Measurements from ENCODE around the gene ATP13A2. TPM values are rescaled to one million over a fixed set of nuclear protein-coding genes. Genes with fewer than 3 reads are reported as not detected.

ATP13A2 gene
- 32.6 TPM for polyA plus RNA-seq (2013, experiment 1 of 2)
- 31.1 TPM for polyA plus RNA-seq (2013, experiment 2 of 2)

- peak within 1 kb of the TSS; percentile 74 for H3K23ac ChIP-seq (ENCODE audit: low read depth, low read length, poor library complexity)
- no peaks in the 10 kb centered on the region for H3K79me1 ChIP-seq (ENCODE audit: low read depth, low read length)
- H3K4me3 ChIP-seq (ENCODE audit: low read length in 2 of 2), result peak within 1 kb of the TSS; percentile 72 to 92
- peak within 1 kb of the TSS; percentile 87 for H3K14ac ChIP-seq (ENCODE audit: low read length)
- H3K4me1 ChIP-seq (ENCODE audit: control insufficient read depth in 2 of 2, insufficient read depth in 1 of 2, low read depth in 1 of 2, low read length in 2 of 2), result peaks cover 16 to 22% of the 10 kb centered on the region in 2 donors
- H2BK5ac ChIP-seq (ENCODE audit: low read length), result no peak within 1 kb of the TSS
- no peak within 1 kb of the TSS for H2BK120ac ChIP-seq (ENCODE audit: low read depth, low read length)
- H3K27ac ChIP-seq (replicated peaks; ENCODE audit: low read length), result no peak within 1 kb of the TSS
- peak within 1 kb of the TSS; percentile 20 for H2BK15ac ChIP-seq (ENCODE audit: low read length)
- H2AFZ ChIP-seq (ENCODE audit: low read length), result peak within 1 kb of the TSS; percentile 93
- no peak within 1 kb of the TSS for H4K91ac ChIP-seq (ENCODE audit: low read depth, low read length, poor library complexity)
- no peak within 1 kb of the TSS for H3K4ac ChIP-seq (ENCODE audit: low read length)
- H3K9me3 ChIP-seq (replicated peaks in 1 of 2; ENCODE audit: control insufficient read depth in 2 of 2, insufficient read depth in 1 of 2, low read depth in 1 of 2, low read length in 2 of 2), result no peaks in the 10 kb centered on the region
- no CpG with 5 or more reads among the region's 94 CpGs for WGBS, 2 donors (ENCODE audit: extremely low coverage in 2 of 2, insufficient read length in 2 of 2, insufficient replicate concordance in 1 of 2)
- peak; percentile 78 for DNase-seq (ENCODE audit: low spot score)
- H2AK5ac ChIP-seq (ENCODE audit: low read depth, low read length), result peak within 1 kb of the TSS; percentile 8
- peaks cover 0 to 3% (median 2%) of the 10 kb centered on the region in 3 experiments for H3K27me3 ChIP-seq (ENCODE audit: control insufficient read depth in 3 of 3, insufficient read depth in 3 of 3, low read depth in 1 of 3, low read length in 3 of 3)
- H4K8ac ChIP-seq (ENCODE audit: low read depth, low read length), result no peak within 1 kb of the TSS
- peak within 1 kb of the TSS; percentile 81 for H3K9ac ChIP-seq (ENCODE audit: low read depth, low read length, poor library complexity)
- peak within 1 kb of the TSS; percentile 84 for H3K4me2 ChIP-seq (ENCODE audit: insufficient read depth, low read length, poor library complexity, severe bottlenecking)
- peak within 1 kb of the TSS; percentile 86 for H3K18ac ChIP-seq (ENCODE audit: low read length)
- H3K36me3 ChIP-seq (replicated peaks in 1 of 2; ENCODE audit: control insufficient read depth in 2 of 2, insufficient read depth in 2 of 2, low read length in 2 of 2), result no peaks in the 10 kb centered on the region
- no peak within 1 kb of the TSS for H2BK12ac ChIP-seq (ENCODE audit: low read length)
Observed at GRCh38 chr1:17011439-17012307, at the start of gene ATP13A2. Gene ATP13A2 (minus strand): TSS chr1:17011928. CDS start chr1:17011738, 190 bp downstream.

GRCh38 chr1:17061486-17061885, 49.8 kb upstream of the ATP13A2 start:
- Histone ChIP-seq H3K36me3 (replicated peaks in 1 of 2; ENCODE audit: control insufficient read depth in 2 of 2, insufficient read depth in 2 of 2, low read length in 2 of 2) (no peaks in the 10 kb centered on the region), H3K14ac (ENCODE audit: low read length) (no peak overlapping the region), H3K23ac (ENCODE audit: low read depth, low read length, poor library complexity) (no peak overlapping the region), H3K9ac (ENCODE audit: low read depth, low read length, poor library complexity) (no peak overlapping the region), H2BK15ac (ENCODE audit: low read length) (no peak overlapping the region), H3K27ac (replicated peaks; ENCODE audit: low read length) (no peak overlapping the region), H3K18ac (ENCODE audit: low read length) (no peak overlapping the region), H2AK5ac (ENCODE audit: low read depth, low read length) (no peak overlapping the region), H2BK12ac (ENCODE audit: low read length) (no peak overlapping the region), H2BK5ac (ENCODE audit: low read length) (no peak overlapping the region), H3K4me2 (ENCODE audit: insufficient read depth, low read length, poor library complexity, severe bottlenecking) (no peak overlapping the region), H3K79me1 (ENCODE audit: low read depth, low read length) (no peaks in the 10 kb centered on the region), H3K4me1 (ENCODE audit: control insufficient read depth in 2 of 2, insufficient read depth in 1 of 2, low read depth in 1 of 2, low read length in 2 of 2) (peaks cover 7 to 14% of the 10 kb centered on the region in 2 donors), H3K4me3 (ENCODE audit: low read length in 2 of 2) (no peak overlapping the region), H2AFZ (ENCODE audit: low read length) (no peak overlapping the region), H3K27me3 (ENCODE audit: control insufficient read depth in 3 of 3, insufficient read depth in 3 of 3, low read depth in 1 of 3, low read length in 3 of 3) (peaks cover 0 to 5% (median 0%) of the 10 kb centered on the region in 3 experiments), H4K91ac (ENCODE audit: low read depth, low read length, poor library complexity) (no peak overlapping the region), H3K4ac (ENCODE audit: low read length) (no peak overlapping the region), H3K9me3 (replicated peaks in 1 of 2; ENCODE audit: control insufficient read depth in 2 of 2, insufficient read depth in 1 of 2, low read depth in 1 of 2, low read length in 2 of 2) (no peaks in the 10 kb centered on the region), H2BK120ac (ENCODE audit: low read depth, low read length) (no peak overlapping the region), H4K8ac (ENCODE audit: low read depth, low read length) (no peak overlapping the region)
- WGBS, 2 donors (ENCODE audit: extremely low coverage in 2 of 2, insufficient read length in 2 of 2, insufficient replicate concordance in 1 of 2), result no CpG with 5 or more reads among the region's 3 CpGs
- no peak for DNase-seq (ENCODE audit: low spot score)

GRCh38 chr1:17060306-17060749, 48.6 kb upstream of the ATP13A2 start:
- no peaks in the 10 kb centered on the region for H3K79me1 ChIP-seq (ENCODE audit: low read depth, low read length)
- H2BK120ac ChIP-seq (ENCODE audit: low read depth, low read length), result no peak overlapping the region
- no peak overlapping the region for H3K4me2 ChIP-seq (ENCODE audit: insufficient read depth, low read length, poor library complexity, severe bottlenecking)
- peaks cover 0 to 5% (median 0%) of the 10 kb centered on the region in 3 experiments for H3K27me3 ChIP-seq (ENCODE audit: control insufficient read depth in 3 of 3, insufficient read depth in 3 of 3, low read depth in 1 of 3, low read length in 3 of 3)
- H3K4me3 ChIP-seq (ENCODE audit: low read length in 2 of 2), result no peak overlapping the region
- peak overlapping the region; percentile 37 for H2AFZ ChIP-seq (ENCODE audit: low read length)
- H3K36me3 ChIP-seq (replicated peaks in 1 of 2; ENCODE audit: control insufficient read depth in 2 of 2, insufficient read depth in 2 of 2, low read length in 2 of 2), result no peaks in the 10 kb centered on the region
- H3K23ac ChIP-seq (ENCODE audit: low read depth, low read length, poor library complexity), result no peak overlapping the region
- H3K14ac ChIP-seq (ENCODE audit: low read length), result no peak overlapping the region
- no peak overlapping the region for H2BK5ac ChIP-seq (ENCODE audit: low read length)
- H2BK12ac ChIP-seq (ENCODE audit: low read length), result no peak overlapping the region
- no peak overlapping the region for H2BK15ac ChIP-seq (ENCODE audit: low read length)
- WGBS, 2 donors (ENCODE audit: extremely low coverage in 2 of 2, insufficient read length in 2 of 2, insufficient replicate concordance in 1 of 2), result no CpG with 5 or more reads among the region's 11 CpGs
- no peak overlapping the region for H3K27ac ChIP-seq (replicated peaks; ENCODE audit: low read length)
- H4K8ac ChIP-seq (ENCODE audit: low read depth, low read length), result no peak overlapping the region
- H3K4ac ChIP-seq (ENCODE audit: low read length), result no peak overlapping the region
- no peak overlapping the region for H4K91ac ChIP-seq (ENCODE audit: low read depth, low read length, poor library complexity)
- no peaks in the 10 kb centered on the region for H3K9me3 ChIP-seq (replicated peaks in 1 of 2; ENCODE audit: control insufficient read depth in 2 of 2, insufficient read depth in 1 of 2, low read depth in 1 of 2, low read length in 2 of 2)
- H3K4me1 ChIP-seq (ENCODE audit: control insufficient read depth in 2 of 2, insufficient read depth in 1 of 2, low read depth in 1 of 2, low read length in 2 of 2), result peaks cover 7 to 15% of the 10 kb centered on the region in 2 donors
- H2AK5ac ChIP-seq (ENCODE audit: low read depth, low read length), result no peak overlapping the region
- H3K9ac ChIP-seq (ENCODE audit: low read depth, low read length, poor library complexity), result peak overlapping the region; percentile 54
- no peak overlapping the region for H3K18ac ChIP-seq (ENCODE audit: low read length)
- no peak for DNase-seq (ENCODE audit: low spot score)
